Fibroblast of mammary gland (primary cell): ENCODE measurements around the gene ST3GAL4.

Experiments
- DNase-seq: peaks from one replicate; pipeline ENCODE4 v3.0.0-alpha.2; 2010; ENCODE audit warnings: low read depth
- H3K4me3 ChIP-seq: 2 replicates; pipeline ENCODE4 v1.5.1; 2011; ENCODE audit warnings: low read depth, mild to moderate bottlenecking, low read length, moderate library complexity; ENCODE audit not compliant: control insufficient read depth
- CTCF ChIP-seq: conservative IDR thresholded peaks from 2 replicates; pipeline ENCODE4 v1.5.1; 2011; ENCODE audit warnings: low read depth, low read length, inconsistent platforms; ENCODE audit not compliant: control insufficient read depth, insufficient read depth

The ST3GAL4 gene

DNA sequence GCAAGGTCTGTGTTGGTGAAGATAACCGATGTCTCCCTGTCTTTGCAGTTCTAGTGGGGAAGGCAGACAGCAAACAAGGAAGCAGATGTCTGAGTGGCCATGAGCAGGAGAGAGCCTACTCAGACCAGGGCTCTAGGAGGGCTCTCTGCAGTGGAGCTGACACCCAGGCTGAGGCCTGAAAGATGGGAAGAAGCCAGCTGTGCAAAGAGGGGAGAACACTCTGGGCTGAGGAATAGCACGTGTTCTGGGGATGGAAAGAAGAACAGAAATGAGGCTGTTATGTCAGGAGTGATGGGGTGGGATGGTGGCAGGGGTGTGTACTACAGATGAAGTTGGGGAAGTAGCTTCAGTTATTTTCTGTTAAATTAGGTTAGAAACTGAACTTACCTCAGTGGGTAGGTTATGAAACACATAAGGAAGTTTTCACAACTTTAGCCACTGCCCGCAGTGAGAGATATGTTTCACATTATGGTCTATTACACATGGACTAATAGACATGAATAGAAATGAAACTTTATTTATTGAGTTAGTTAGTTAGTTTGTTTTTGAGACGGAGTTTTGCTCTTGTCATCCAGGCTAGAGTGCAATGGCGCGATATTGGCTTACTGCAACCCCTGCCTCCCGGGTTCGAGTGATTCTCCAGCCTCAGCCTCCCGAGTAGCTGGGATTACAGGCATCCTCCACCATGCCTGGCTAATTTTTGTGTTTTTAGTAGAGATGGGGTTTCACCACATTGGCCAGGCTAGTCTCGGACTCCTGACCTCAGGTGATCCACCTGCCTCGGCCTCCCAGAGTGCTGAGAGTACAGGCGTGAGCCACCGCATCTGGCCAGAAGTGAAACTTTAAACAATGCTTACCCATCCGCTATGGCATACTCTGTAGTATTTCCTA is 43.8 kb upstream of the ST3GAL4 start:
- no peak for DNase-seq
- no peak overlapping the region for H3K4me3 ChIP-seq
- no peak for TF ChIP-seq CTCF

DNA sequence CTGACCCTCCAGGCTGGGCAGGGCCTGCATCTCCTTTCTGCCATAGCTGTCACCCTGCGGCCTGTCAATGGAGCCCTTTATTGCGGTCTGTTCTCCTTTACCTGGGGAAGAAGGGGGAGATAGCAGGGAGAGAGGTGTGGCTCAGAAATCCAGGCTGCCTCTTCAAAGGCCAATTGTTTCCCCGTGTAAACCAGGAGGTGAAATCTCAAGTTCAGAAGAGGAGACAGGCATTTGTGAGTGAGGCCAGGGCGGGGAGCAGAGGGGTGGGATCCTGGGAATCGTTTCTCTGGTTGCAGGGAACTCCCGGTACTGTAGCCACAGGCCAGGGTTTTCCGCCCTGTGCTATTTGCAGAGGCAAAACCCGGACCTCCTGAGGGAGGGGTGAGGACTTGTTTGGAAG is 42.5 kb upstream of the ST3GAL4 start:
- no peak overlapping the region for H3K4me3 ChIP-seq
- no peak for DNase-seq
- no peak for TF ChIP-seq CTCF

DNA sequence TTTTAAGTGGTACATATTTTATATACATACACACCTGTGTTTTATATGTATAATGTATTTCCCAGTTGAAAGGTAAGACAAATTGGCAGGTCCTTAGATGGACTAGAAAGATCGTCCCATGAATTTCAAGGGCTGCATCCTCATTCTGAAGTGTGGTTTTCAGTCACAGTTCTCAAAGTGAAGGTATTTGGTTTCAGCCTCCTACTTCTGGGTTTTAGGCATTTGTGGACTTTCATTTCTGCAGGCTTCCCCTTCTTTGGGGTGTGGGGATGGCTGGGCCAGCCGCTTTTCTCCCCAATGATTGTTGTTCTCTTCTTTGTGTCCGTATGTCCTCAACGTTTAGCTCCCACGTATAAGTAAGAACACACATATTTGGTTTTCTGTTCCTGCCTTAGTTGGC is 41.7 kb upstream of the ST3GAL4 start:
- TF ChIP-seq CTCF: no peak

DNA sequence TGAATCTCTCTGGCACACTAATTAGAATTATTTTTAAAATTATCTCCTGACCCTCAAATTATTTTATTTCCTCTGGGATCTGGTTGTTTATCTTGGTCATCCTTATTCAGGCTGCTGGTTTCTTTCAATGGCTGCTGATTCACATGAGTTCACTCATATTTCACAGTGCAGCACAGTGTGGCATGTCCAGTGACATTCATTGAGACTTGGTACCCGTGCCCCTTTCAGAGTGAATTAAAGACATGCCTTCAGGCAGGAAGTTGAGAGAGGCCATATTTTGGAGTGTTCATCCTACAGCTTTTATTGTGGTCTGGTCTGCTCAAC is 38.1 kb upstream of the ST3GAL4 start:
- no peak overlapping the region for H3K4me3 ChIP-seq
- TF ChIP-seq CTCF: no peak
- DNase-seq: peak; percentile 34

More for the DNA sequence above, 41.7 kb upstream of the ST3GAL4 start:
- H3K4me3 ChIP-seq: no peak overlapping the region
- DNase-seq: no peak

- peak; percentile 93 for DNase-seq
- TF ChIP-seq CTCF: no peak
- peak overlapping the region; percentile 18 for H3K4me3 ChIP-seq
These were observed 37.5 kb upstream of the ST3GAL4 start for GRCh38 chr11:126317756-126318573.

- DNase-seq: peak; percentile 98
- H3K4me3 ChIP-seq: no peak overlapping the region
- no peak for TF ChIP-seq CTCF
These were observed 36.7 kb upstream of the ST3GAL4 start for GRCh38 chr11:126318574-126319373.
